Fibroblast of skin of right quadriceps (primary cell): Measurements from ENCODE around the gene RBBP8.

Source experiments
- DNase-seq: peaks from one replicate; pipeline ENCODE4 v3.0.0-alpha.2; 2013

The RBBP8 gene

GRCh38 chr18:23003289-23003688 lies 70.2 kb downstream of the RBBP8 start:
- DNase-seq = no peak

- DNase-seq = no peak
These were observed 79.1 kb downstream of the RBBP8 start for GRCh38 chr18:23012249-23012648.

- DNase-seq = no peak
These were observed 87.6 kb downstream of the RBBP8 start for GRCh38 chr18:23020555-23021294.

GRCh38 chr18:23021623-23022022 lies 88.5 kb downstream of the RBBP8 start:
- DNase-seq = no peak

GRCh38 chr18:23032030-23032582 lies 99.0 kb downstream of the RBBP8 start:
- DNase-seq = peak; percentile 93

- DNase-seq = no peak
These were observed 99.9 kb downstream of the RBBP8 start for GRCh38 chr18:23033056-23033455.

- DNase-seq = no peak
These were observed 103.6 kb downstream of the RBBP8 start for GRCh38 chr18:23036660-23037201.

- no peak for DNase-seq
These were observed 104.5 kb downstream of the RBBP8 start for GRCh38 chr18:23037646-23038045.

GRCh38 chr18:23038712-23039111 lies 105.6 kb downstream of the RBBP8 start:
- DNase-seq = peak; percentile 96

GRCh38 chr18:23042133-23042532 lies 109.0 kb downstream of the RBBP8 start:
- DNase-seq = no peak

- no peak for DNase-seq
These were observed 110.8 kb downstream of the RBBP8 start for GRCh38 chr18:23043803-23044376.

- no peak for DNase-seq
These were observed 116.7 kb downstream of the RBBP8 start for GRCh38 chr18:23049698-23050373.

- peak; percentile 53 for DNase-seq
These were observed 120.8 kb downstream of the RBBP8 start for GRCh38 chr18:23053776-23054457.

GRCh38 chr18:23054553-23054952 lies 121.4 kb downstream of the RBBP8 start:
- DNase-seq = no peak

- DNase-seq = no peak
These were observed 123.2 kb downstream of the RBBP8 start for GRCh38 chr18:23056315-23056714.

GRCh38 chr18:23057096-23057495 lies 124.0 kb downstream of the RBBP8 start:
- DNase-seq = no peak

GRCh38 chr18:23058746-23059415 lies 125.8 kb downstream of the RBBP8 start:
- peak; percentile 40 for DNase-seq

- DNase-seq = peak; percentile 37
These were observed 126.7 kb downstream of the RBBP8 start for GRCh38 chr18:23059541-23060465.

GRCh38 chr18:23062011-23062410 lies 128.9 kb downstream of the RBBP8 start:
- DNase-seq = no peak

- DNase-seq = no peak
These were observed 130.4 kb downstream of the RBBP8 start for GRCh38 chr18:23063502-23063901.

GRCh38 chr18:23065234-23065806 lies 132.2 kb downstream of the RBBP8 start:
- no peak for DNase-seq
